HEK293 (cell line): ENCODE results near the gene HEBP1.

Experiments used
- CTCF ChIP-seq: fragments of 450-650 bp; formaldehyde crosslinking; IDR thresholded peaks from 2 replicates; pipeline ENCODE4 v1.5.1; 2016; ENCODE audit warnings: missing biosample characterization, missing genetic modification characterization
- KLF8 ChIP-seq: fragments of 450-650 bp; formaldehyde crosslinking; IDR thresholded peaks from 2 replicates; pipeline ENCODE4 v1.5.1; 2016; ENCODE audit warnings: missing biosample characterization, missing genetic modification characterization
- MZF1 ChIP-seq: fragments of 450-650 bp; formaldehyde crosslinking; IDR thresholded peaks from 2 replicates; pipeline ENCODE4 v1.5.1; 2017; ENCODE audit warnings: missing biosample characterization, missing genetic modification characterization, borderline replicate concordance
- PBX3 ChIP-seq: sonication (generic); formaldehyde crosslinking; IDR thresholded peaks from 2 replicates; pipeline ENCODE4 v1.8.1; 2022; ENCODE audit warnings: mild to moderate bottlenecking, moderate library complexity, missing genetic modification reagents
- TCF7L2 ChIP-seq: IDR thresholded peaks from 2 replicates; pipeline ENCODE4 v1.6.1; 2011; ENCODE audit warnings: low read depth, mild to moderate bottlenecking, inconsistent platforms, low read length, moderate library complexity, borderline replicate concordance
- ZNF366 ChIP-seq: fragments of 450-650 bp; formaldehyde crosslinking; conservative IDR thresholded peaks from 2 replicates; pipeline ENCODE4 v1.5.1; 2016; ENCODE audit warnings: missing biosample characterization, missing genetic modification characterization
- ZNF624 ChIP-seq: fragments of 450-650 bp; formaldehyde crosslinking; IDR thresholded peaks from 2 replicates; pipeline ENCODE4 v1.5.1; 2017; ENCODE audit warnings: missing biosample characterization, missing genetic modification characterization
- ZNF639 ChIP-seq: fragments of 450-650 bp; formaldehyde crosslinking; IDR thresholded peaks from 2 replicates; pipeline ENCODE4 v1.5.1; 2016; ENCODE audit warnings: missing biosample characterization, missing genetic modification characterization
- ZNF658 ChIP-seq: fragments of 450-650 bp; formaldehyde crosslinking; IDR thresholded peaks from 2 replicates; pipeline ENCODE4; 2016; ENCODE audit warnings: missing biosample characterization, missing genetic modification characterization
- ZXDB ChIP-seq: fragments of 450-650 bp; formaldehyde crosslinking; IDR thresholded peaks from 2 replicates; pipeline ENCODE4 v1.5.1; 2016; ENCODE audit warnings: missing biosample characterization, missing genetic modification characterization

DNA sequence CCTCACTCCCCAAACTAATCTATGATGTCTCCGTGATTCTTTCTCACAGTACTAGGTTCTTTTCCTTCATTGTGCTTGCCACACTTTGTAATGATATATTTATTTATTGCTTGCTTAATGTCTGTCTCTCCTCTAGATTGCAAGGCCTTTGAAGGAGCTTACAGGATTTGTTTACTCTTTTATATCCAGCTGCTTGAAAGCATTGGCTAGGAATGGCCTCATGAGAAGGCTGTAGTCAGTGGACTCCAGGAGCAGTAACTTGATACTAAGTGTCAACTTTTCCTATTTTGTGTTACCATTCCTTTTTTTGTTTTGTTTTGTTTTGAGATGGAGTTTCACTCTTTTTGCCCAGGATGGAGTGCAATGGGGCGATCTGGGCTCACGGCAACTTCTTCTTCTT lies 36.8 kb upstream of the HEBP1 start:
- TF ChIP-seq KLF8 (tag by site-specific recombination) (no peak), CTCF (tag by site-specific recombination) (no peak), TCF7L2 (no peak), MZF1 (tag by site-specific recombination) (no peak), ZNF624 (tag by site-specific recombination) (no peak), PBX3 (no peak), ZNF366 (tag by site-specific recombination) (no peak), ZNF658 (no peak), ZXDB (tag by site-specific recombination) (no peak), ZNF639 (no peak)
